ENCODE results near the gene E2F4.

DNA sequence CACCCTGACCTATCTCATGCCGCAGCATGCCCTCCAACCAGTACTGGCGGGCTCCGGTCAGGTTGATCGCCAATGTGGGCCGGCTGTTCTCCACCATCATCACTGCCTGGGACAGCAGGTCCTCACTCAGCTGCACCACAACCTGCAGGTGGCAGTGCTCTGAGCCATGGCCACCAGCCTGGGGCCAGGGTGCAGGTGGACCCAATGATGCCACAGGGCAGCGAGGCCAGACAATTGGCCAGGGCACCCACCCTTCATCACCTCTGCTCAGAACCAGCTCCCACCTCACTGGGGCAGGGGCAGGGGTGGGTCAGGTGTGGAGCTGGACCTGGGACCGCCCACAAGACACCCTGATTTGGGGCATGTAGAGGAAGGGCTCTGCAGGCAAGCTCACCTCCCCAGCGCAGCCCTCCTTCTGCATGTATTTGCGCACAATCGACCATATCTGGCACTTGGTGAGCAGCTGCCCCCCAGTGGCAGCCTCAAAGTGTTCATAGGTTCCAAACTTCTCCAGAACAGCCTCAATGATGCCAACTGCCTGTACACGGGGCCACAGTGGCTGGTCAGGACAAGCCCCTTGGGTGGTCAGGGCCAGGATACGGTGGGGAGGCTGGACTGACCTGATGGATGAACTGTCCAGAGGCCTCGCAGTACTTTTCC is 12.4 kb upstream of the E2F4 start:
- TF ChIP-seq CTCF (IDR thresholded peaks at IDR 0.05): no peak
- no peak for TF ChIP-seq POLR2A (IDR thresholded peaks at IDR 0.05)
